Measurements from ENCODE around the gene MOCS2.

DNA sequence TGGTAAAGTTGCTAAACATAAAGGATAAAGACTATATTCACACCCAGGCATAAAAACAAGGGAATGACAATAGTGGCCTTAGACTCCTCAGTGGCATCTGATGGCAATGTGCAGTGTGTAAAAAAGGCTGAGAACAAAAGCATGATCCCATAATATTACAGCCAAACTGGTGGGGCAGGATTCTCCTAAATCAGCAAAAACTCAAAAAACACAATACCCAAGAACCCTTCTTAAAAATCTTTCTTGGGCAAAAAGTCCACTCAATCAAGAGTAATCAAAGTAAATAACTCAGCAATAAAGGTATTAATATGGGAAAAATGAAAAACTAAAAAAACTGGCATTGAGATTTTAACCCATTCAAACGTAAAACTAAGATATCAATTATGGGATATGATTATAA lies 1.6 kb upstream of the MOCS2 start:
- TF ChIP-seq, protein P1, sequence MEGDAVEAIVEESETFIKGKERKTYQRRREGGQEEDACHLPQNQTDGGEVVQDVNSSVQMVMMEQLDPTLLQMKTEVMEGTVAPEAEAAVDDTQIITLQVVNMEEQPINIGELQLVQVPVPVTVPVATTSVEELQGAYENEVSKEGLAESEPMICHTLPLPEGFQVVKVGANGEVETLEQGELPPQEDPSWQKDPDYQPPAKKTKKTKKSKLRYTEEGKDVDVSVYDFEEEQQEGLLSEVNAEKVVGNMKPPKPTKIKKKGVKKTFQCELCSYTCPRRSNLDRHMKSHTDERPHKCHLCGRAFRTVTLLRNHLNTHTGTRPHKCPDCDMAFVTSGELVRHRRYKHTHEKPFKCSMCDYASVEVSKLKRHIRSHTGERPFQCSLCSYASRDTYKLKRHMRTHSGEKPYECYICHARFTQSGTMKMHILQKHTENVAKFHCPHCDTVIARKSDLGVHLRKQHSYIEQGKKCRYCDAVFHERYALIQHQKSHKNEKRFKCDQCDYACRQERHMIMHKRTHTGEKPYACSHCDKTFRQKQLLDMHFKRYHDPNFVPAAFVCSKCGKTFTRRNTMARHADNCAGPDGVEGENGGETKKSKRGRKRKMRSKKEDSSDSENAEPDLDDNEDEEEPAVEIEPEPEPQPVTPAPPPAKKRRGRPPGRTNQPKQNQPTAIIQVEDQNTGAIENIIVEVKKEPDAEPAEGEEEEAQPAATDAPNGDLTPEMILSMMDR (conservative IDR thresholded peaks at IDR 0.05; ENCODE audit: low read length): no peak
- no peak for TF ChIP-seq EZH2phosphoT487 (IDR thresholded peaks at IDR 0.05; ENCODE audit: borderline replicate concordance, low read depth, low read length)
